HepG2 (cell line): ENCODE measurements around the gene CBX2. TPM values are rescaled to one million over a fixed set of nuclear protein-coding genes. Genes with fewer than 3 reads are reported as not detected.

Experiments used
- HNRNPK ChIP-seq: fragments of 200-400 bp; formaldehyde crosslinking; IDR thresholded peaks from 2 replicates; pipeline ENCODE4 v1.6.1; 2018; ENCODE audit warnings: low read length, low read depth, moderate library complexity, mild to moderate bottlenecking; ENCODE audit not compliant: poor library complexity, severe bottlenecking
- KMT2B ChIP-seq: IDR thresholded peaks from 2 replicates; pipeline ENCODE4 v1.6.1; 2016; ENCODE audit warnings: missing genetic modification reagents, missing compliant biosample characterization
- NR3C1 ChIP-seq: sonication (generic); formaldehyde crosslinking; IDR thresholded peaks from 2 replicates; pipeline ENCODE4 v1.4.0; 2020; ENCODE audit warnings: missing genetic modification reagents
- RBFOX2 ChIP-seq: fragments of 200-400 bp; formaldehyde crosslinking; IDR thresholded peaks from 2 replicates; pipeline ENCODE4 v1.6.1; 2017; ENCODE audit warnings: low read depth, mild to moderate bottlenecking, low read length
- ZMAT3 ChIP-seq: sonication (generic); formaldehyde crosslinking; conservative IDR thresholded peaks from 2 replicates; pipeline ENCODE4 v1.7.0; 2021; ENCODE audit warnings: missing genetic modification reagents
- ZNF780A ChIP-seq: sonication (generic); formaldehyde crosslinking; IDR thresholded peaks from 2 replicates; pipeline ENCODE4 v1.8.0; 2022; ENCODE audit warnings: mild to moderate bottlenecking, missing genetic modification reagents, moderate library complexity
- polyA plus RNA-seq, 8 experiments: library from polyadenylated mRNA; depleted of rRNA in 3 of 8; stranded (reverse) in 7 of 8; unstranded in 1 of 8; fragments of >200 nt; fragmentation: Illumina TruSeq in 4 of 8; extraction: Trizol in 4 of 8; gene quantifications; 2 replicates each; pipeline versions ENCODE4 v1.2.1 to v1.2.3, GENCODE V29; 2011 to 2016; ENCODE audit warnings: low read depth in 4 of 8, missing spikeins in 1 of 8, mixed read lengths in 1 of 8; ENCODE audit not compliant: insufficient read depth in 1 of 8
- total RNA-seq, 5 experiments: library from RNA; depleted of rRNA; stranded (reverse); fragments of >200 nt; fragmentation: Illumina TruSeq; extraction: Trizol; gene quantifications; 2 replicates each; pipeline ENCODE4 v1.2.3, GENCODE V29; 2016; ENCODE audit warnings: low read depth in 1 of 5
- TF ChIP-seq, protein P1 (sequence below): sonication (generic); formaldehyde crosslinking; IDR thresholded peaks from 2 replicates; pipeline ENCODE4 v1.4.0; 2020; ENCODE audit warnings: missing genetic modification reagents, borderline replicate concordance
- TF ChIP-seq, protein P2 (sequence below), 2 experiments: sonication (generic) in 1 of 2; formaldehyde crosslinking in 1 of 2; IDR thresholded peaks; 2 replicates each; pipeline versions ENCODE4 v1.5.1 to v1.6.1; 2011 to 2020; ENCODE audit warnings: borderline replicate concordance in 1 of 2, low read depth in 1 of 2, low read length in 1 of 2, mild to moderate bottlenecking in 1 of 2, missing genetic modification reagents in 1 of 2, moderate library complexity in 1 of 2
- TF ChIP-seq, protein P3 (sequence below): sonication (generic); formaldehyde crosslinking; IDR thresholded peaks from 2 replicates; pipeline ENCODE4 v1.8.0; 2022; ENCODE audit warnings: mild to moderate bottlenecking, missing genetic modification reagents, moderate library complexity
- TF ChIP-seq, protein P4 (sequence below): IDR thresholded peaks from 2 replicates; pipeline ENCODE4 v1.6.1; 2012; ENCODE audit warnings: inconsistent platforms
- TF ChIP-seq, protein P5 (sequence below): sonication (generic); formaldehyde crosslinking; IDR thresholded peaks from 2 replicates; pipeline ENCODE4 v1.4.0; 2020; ENCODE audit warnings: missing genetic modification reagents
- TF ChIP-seq, protein P6 (sequence below): IDR thresholded peaks from 2 replicates; pipeline ENCODE4 v1.6.1; 2016; ENCODE audit warnings: mild to moderate bottlenecking

The CBX2 gene
- total and polyA plus RNA-seq, 2 of the 13 experiments (the other 11 are each of a cell fraction or from before 2014, with no cell fraction given) = 14.5 to 31.1 TPM

DNA sequence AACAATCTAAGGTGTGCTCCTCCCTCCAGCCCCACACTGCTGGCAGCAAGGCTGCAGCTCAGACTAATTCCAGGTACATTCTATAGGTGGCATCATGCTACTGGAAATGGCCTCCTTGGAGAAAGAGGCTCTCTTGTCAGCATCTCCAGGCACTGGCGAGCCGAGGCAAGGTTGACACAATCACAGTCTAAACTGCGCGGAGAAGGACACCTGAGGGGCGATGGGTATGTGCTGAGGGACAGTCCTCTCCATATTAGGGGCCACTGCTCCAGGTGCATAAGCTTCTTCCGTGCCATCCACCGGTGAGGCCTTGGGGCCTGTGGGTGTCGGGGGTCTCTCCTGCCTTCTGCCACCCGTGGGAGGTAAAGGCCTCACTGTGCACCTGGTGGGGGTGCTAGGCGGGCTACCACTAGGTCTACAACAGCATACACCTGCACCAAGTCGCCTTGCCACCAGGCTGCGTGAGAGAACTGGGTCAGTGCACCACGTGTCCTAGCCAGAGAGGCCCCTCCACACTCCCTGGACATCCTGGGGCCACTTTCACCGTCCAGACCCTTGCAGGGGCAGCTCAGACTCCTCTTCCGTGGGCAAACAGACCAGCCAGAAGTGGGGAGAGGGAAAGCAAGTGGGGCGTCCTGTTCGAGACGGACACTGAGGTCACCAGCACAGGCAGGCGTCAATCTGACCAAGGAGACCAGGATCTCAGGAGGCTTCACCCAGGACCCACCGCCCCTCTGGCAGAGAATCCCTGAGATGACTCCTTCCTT is 31.0 kb downstream of the CBX2 start (continued):
- TF ChIP-seq, protein P1, sequence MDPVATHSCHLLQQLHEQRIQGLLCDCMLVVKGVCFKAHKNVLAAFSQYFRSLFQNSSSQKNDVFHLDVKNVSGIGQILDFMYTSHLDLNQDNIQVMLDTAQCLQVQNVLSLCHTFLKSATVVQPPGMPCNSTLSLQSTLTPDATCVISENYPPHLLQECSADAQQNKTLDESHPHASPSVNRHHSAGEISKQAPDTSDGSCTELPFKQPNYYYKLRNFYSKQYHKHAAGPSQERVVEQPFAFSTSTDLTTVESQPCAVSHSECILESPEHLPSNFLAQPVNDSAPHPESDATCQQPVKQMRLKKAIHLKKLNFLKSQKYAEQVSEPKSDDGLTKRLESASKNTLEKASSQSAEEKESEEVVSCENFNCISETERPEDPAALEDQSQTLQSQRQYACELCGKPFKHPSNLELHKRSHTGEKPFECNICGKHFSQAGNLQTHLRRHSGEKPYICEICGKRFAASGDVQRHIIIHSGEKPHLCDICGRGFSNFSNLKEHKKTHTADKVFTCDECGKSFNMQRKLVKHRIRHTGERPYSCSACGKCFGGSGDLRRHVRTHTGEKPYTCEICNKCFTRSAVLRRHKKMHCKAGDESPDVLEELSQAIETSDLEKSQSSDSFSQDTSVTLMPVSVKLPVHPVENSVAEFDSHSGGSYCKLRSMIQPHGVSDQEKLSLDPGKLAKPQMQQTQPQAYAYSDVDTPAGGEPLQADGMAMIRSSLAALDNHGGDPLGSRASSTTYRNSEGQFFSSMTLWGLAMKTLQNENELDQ (CRISPR knock-in tag) = no peak
- TF ChIP-seq ZMAT3 (CRISPR knock-in tag) (no peak), NR3C1 (no peak), KMT2B (CRISPR knock-in tag) (0 out of 2 replicates have a peak, but pooled peaks have one; percentile 23), ZNF780A (CRISPR knock-in tag) (no peak), HNRNPK (no peak), RBFOX2 (no peak)
- TF ChIP-seq, protein P2, sequence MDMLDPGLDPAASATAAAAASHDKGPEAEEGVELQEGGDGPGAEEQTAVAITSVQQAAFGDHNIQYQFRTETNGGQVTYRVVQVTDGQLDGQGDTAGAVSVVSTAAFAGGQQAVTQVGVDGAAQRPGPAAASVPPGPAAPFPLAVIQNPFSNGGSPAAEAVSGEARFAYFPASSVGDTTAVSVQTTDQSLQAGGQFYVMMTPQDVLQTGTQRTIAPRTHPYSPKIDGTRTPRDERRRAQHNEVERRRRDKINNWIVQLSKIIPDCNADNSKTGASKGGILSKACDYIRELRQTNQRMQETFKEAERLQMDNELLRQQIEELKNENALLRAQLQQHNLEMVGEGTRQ (IDR thresholded peaks at IDR 0.05; ENCODE audit: low read depth, low read length) = peak; percentile 79
- TF ChIP-seq, protein P2 (CRISPR knock-in tag; IDR thresholded peaks at IDR 0.05; ENCODE audit: borderline replicate concordance) = peak; percentile 76
- TF ChIP-seq, protein P3, sequence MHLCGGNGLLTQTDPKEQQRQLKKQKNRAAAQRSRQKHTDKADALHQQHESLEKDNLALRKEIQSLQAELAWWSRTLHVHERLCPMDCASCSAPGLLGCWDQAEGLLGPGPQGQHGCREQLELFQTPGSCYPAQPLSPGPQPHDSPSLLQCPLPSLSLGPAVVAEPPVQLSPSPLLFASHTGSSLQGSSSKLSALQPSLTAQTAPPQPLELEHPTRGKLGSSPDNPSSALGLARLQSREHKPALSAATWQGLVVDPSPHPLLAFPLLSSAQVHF (CRISPR knock-in tag) = no peak
- TF ChIP-seq, protein P4, sequence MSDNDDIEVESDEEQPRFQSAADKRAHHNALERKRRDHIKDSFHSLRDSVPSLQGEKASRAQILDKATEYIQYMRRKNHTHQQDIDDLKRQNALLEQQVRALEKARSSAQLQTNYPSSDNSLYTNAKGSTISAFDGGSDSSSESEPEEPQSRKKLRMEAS = peak; percentile 77
- TF ChIP-seq, protein P5, sequence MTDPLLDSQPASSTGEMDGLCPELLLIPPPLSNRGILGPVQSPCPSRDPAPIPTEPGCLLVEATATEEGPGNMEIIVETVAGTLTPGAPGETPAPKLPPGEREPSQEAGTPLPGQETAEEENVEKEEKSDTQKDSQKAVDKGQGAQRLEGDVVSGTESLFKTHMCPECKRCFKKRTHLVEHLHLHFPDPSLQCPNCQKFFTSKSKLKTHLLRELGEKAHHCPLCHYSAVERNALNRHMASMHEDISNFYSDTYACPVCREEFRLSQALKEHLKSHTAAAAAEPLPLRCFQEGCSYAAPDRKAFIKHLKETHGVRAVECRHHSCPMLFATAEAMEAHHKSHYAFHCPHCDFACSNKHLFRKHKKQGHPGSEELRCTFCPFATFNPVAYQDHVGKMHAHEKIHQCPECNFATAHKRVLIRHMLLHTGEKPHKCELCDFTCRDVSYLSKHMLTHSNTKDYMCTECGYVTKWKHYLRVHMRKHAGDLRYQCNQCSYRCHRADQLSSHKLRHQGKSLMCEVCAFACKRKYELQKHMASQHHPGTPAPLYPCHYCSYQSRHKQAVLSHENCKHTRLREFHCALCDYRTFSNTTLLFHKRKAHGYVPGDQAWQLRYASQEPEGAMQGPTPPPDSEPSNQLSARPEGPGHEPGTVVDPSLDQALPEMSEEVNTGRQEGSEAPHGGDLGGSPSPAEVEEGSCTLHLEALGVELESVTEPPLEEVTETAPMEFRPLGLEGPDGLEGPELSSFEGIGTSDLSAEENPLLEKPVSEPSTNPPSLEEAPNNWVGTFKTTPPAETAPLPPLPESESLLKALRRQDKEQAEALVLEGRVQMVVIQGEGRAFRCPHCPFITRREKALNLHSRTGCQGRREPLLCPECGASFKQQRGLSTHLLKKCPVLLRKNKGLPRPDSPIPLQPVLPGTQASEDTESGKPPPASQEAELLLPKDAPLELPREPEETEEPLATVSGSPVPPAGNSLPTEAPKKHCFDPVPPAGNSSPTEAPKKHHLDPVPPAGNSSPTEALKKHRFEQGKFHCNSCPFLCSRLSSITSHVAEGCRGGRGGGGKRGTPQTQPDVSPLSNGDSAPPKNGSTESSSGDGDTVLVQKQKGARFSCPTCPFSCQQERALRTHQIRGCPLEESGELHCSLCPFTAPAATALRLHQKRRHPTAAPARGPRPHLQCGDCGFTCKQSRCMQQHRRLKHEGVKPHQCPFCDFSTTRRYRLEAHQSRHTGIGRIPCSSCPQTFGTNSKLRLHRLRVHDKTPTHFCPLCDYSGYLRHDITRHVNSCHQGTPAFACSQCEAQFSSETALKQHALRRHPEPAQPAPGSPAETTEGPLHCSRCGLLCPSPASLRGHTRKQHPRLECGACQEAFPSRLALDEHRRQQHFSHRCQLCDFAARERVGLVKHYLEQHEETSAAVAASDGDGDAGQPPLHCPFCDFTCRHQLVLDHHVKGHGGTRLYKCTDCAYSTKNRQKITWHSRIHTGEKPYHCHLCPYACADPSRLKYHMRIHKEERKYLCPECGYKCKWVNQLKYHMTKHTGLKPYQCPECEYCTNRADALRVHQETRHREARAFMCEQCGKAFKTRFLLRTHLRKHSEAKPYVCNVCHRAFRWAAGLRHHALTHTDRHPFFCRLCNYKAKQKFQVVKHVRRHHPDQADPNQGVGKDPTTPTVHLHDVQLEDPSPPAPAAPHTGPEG (CRISPR knock-in tag) = no peak
- TF ChIP-seq, protein P6, sequence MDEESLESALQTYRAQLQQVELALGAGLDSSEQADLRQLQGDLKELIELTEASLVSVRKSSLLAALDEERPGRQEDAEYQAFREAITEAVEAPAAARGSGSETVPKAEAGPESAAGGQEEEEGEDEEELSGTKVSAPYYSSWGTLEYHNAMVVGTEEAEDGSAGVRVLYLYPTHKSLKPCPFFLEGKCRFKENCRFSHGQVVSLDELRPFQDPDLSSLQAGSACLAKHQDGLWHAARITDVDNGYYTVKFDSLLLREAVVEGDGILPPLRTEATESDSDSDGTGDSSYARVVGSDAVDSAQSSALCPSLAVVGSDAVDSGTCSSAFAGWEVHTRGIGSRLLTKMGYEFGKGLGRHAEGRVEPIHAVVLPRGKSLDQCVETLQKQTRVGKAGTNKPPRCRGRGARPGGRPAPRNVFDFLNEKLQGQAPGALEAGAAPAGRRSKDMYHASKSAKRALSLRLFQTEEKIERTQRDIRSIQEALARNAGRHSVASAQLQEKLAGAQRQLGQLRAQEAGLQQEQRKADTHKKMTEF (CRISPR knock-in tag) = peak; percentile 38; the same call in 1 of the 2 replicates
